GM12892 (cell line): ENCODE measurements around the gene CRY2.

Experiments
- POLR2A ChIP-seq: IDR thresholded peaks from 2 replicates; pipeline ENCODE4 v1.6.1; 2011; ENCODE audit warnings: low read depth, low read length, control low read depth
- POLR2AphosphoS5 ChIP-seq: IDR thresholded peaks from 2 replicates; pipeline ENCODE4 v1.6.1; 2011; ENCODE audit warnings: low read depth, low read length, control low read depth
- TAF1 ChIP-seq: IDR thresholded peaks from 2 replicates; pipeline ENCODE4 v1.6.1; 2011; ENCODE audit warnings: low read depth, mild to moderate bottlenecking, control low read depth, low read length, borderline replicate concordance

DNA sequence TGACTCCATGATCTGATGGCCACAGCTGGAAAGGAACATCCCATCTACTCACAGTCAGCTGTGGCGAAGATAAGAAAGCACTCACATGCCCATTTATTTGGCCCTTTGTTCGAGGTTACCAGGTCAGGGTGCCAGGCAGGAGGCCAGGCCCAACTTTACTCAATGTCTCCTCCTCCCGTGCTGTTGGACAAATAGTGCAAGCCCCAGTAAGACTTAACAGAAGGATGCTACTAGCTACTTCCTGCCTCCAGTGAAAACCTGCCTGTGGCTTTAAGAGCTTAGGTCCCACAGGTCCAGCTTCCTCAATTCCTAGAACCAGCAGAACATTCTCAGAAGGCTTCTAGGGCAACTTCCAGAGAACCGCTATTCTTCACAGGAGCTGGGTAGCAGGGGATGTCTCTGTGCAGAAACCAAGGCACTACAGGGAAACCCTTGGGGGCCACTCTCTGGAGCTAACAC lies 12.9 kb upstream of the CRY2 start:
- TF ChIP-seq POLR2A (no peak), POLR2AphosphoS5 (no peak), TAF1 (no peak)
